Chondrocyte (in vitro differentiated cells): ENCODE data around the gene UXS1. TPM values are rescaled to one million over a fixed set of nuclear protein-coding genes. Genes with fewer than 3 reads are reported as not detected.

ENCODE experiments used
- DNase-seq: peaks from one replicate; pipeline ENCODE4 v3.0.0; 2021; ENCODE audit warnings: mixed read lengths, low spot score
- H3K27ac Mint-ChIP-seq: one replicate; pipeline ENCODE4 v1.8.0; 2021; ENCODE audit warnings: mild to moderate bottlenecking, moderate library complexity, mixed read lengths; ENCODE audit not compliant: unreplicated experiment
- H3K27me3 Mint-ChIP-seq: 2 replicates; pipeline ENCODE4 v1.8.0; 2021; ENCODE audit warnings: low read depth, mixed read lengths
- H3K36me3 Mint-ChIP-seq: 2 replicates; pipeline ENCODE4 v1.8.0; 2021; ENCODE audit warnings: low read depth, mixed read lengths
- H3K4me1 Mint-ChIP-seq: 2 replicates; pipeline ENCODE4 v1.8.0; 2021; ENCODE audit warnings: low read depth, mild to moderate bottlenecking, mixed read lengths
- H3K4me3 Mint-ChIP-seq: one replicate; pipeline ENCODE4 v1.8.0; 2021; ENCODE audit warnings: mild to moderate bottlenecking, moderate library complexity, mixed read lengths; ENCODE audit not compliant: unreplicated experiment
- H3K9me3 Mint-ChIP-seq: 2 replicates; pipeline ENCODE4 v1.8.0; 2021; ENCODE audit warnings: low read depth, mixed read lengths
- CTCF ChIP-seq: fragments of 200-600 bp; sonication (generic); IDR thresholded peaks from 2 replicates; pipeline ENCODE4 v1.5.0; 2021; ENCODE audit warnings: antibody characterized with exemption, mild to moderate bottlenecking, moderate library complexity
- total RNA-seq: library from RNA; stranded (reverse); gene quantifications from 3 replicates; pipeline ENCODE4 v1.2.1, GENCODE V29; 2021

UXS1 gene
- total RNA-seq, 1 donor from 2014 or later, result 19.7 TPM

- no peaks in the 10 kb centered on the region for H3K27me3 Mint-ChIP-seq
- H3K36me3 Mint-ChIP-seq, result no peaks in the 10 kb centered on the region
- peaks cover 25% of the 10 kb centered on the region for H3K4me1 Mint-ChIP-seq
- no peak overlapping the region for H3K27ac Mint-ChIP-seq
- no peaks in the 10 kb centered on the region for H3K9me3 Mint-ChIP-seq
- DNase-seq, result no peak
- no peak overlapping the region for H3K4me3 Mint-ChIP-seq
- no peak for TF ChIP-seq CTCF
Observed at GRCh38 chr2:106180602-106181001, 13.5 kb downstream of the UXS1 start.

- no peak overlapping the region for H3K4me3 Mint-ChIP-seq
- no peak for TF ChIP-seq CTCF
- H3K36me3 Mint-ChIP-seq, result no peaks in the 10 kb centered on the region
- H3K27ac Mint-ChIP-seq, result no peak overlapping the region
- DNase-seq, result no peak
- peaks cover 28% of the 10 kb centered on the region for H3K4me1 Mint-ChIP-seq
- H3K9me3 Mint-ChIP-seq, result no peaks in the 10 kb centered on the region
- H3K27me3 Mint-ChIP-seq, result no peaks in the 10 kb centered on the region
Observed at GRCh38 chr2:106178716-106179115, 15.4 kb downstream of the UXS1 start.

- H3K36me3 Mint-ChIP-seq, result no peaks in the 10 kb centered on the region
- no peak for DNase-seq
- H3K27me3 Mint-ChIP-seq, result no peaks in the 10 kb centered on the region
- no peak overlapping the region for H3K27ac Mint-ChIP-seq
- no peak overlapping the region for H3K4me3 Mint-ChIP-seq
- TF ChIP-seq CTCF, result no peak
- no peaks in the 10 kb centered on the region for H3K9me3 Mint-ChIP-seq
- peaks cover 19% of the 10 kb centered on the region for H3K4me1 Mint-ChIP-seq
Observed at GRCh38 chr2:106177581-106177980, 16.5 kb downstream of the UXS1 start.

GRCh38 chr2:106176446-106177099 is 17.5 kb downstream of the UXS1 start:
- Mint-ChIP-seq H3K4me1 (peaks cover 11% of the 10 kb centered on the region), H3K4me3 (no peak overlapping the region), H3K9me3 (no peaks in the 10 kb centered on the region), H3K36me3 (no peaks in the 10 kb centered on the region), H3K27ac (no peak overlapping the region), H3K27me3 (no peaks in the 10 kb centered on the region)
- TF ChIP-seq CTCF, result no peak
- DNase-seq, result no peak

- Mint-ChIP-seq H3K9me3 (no peaks in the 10 kb centered on the region), H3K27me3 (no peaks in the 10 kb centered on the region), H3K4me3 (no peak overlapping the region), H3K27ac (no peak overlapping the region), H3K4me1 (peaks cover 11% of the 10 kb centered on the region), H3K36me3 (no peaks in the 10 kb centered on the region)
- no peak for DNase-seq
- TF ChIP-seq CTCF, result no peak
Observed at GRCh38 chr2:106175086-106175850, 18.8 kb downstream of the UXS1 start.
